Activated CD8-positive, alpha-beta T cell treated with anti-CD3 and anti-CD28 coated beads for 36 hours (primary cell): ENCODE data around the gene TRIM29. TPM values are rescaled to one million over a fixed set of nuclear protein-coding genes. Genes with fewer than 3 reads are reported as not detected.

Experiments
- ATAC-seq: fragments of 200-7000 bp; cut with Tn5 transposase; one replicate; pipeline ENCODE4 v1.10.0; 2021; ENCODE audit warnings: mild to moderate bottlenecking, moderate library complexity
- CTCF ChIA-PET: fragments of 350-600 bp; sonication (Branson Sonifier 250); formaldehyde crosslinking; loops from one replicate; lab custom pipeline; 2021; ENCODE audit warnings: antibody characterized with exemption; lab: Charles Lee
- POLR2A ChIA-PET: fragments of 350-600 bp; sonication (Branson Sonifier 250); formaldehyde crosslinking; loops from one replicate; lab custom pipeline; 2021; ENCODE audit warnings: antibody characterized with exemption; lab: Charles Lee
- DNase-seq: peaks from one replicate; pipeline ENCODE4 v3.0.0-alpha.2; 2020
- H3K27ac Mint-ChIP-seq: one replicate; pipeline ENCODE4 v1.8.0; 2021; ENCODE audit warnings: mild to moderate bottlenecking, mixed read lengths
- H3K27me3 Mint-ChIP-seq: one replicate; pipeline ENCODE4 v1.8.0; 2021; ENCODE audit warnings: mixed read lengths
- H3K36me3 Mint-ChIP-seq: one replicate; pipeline ENCODE4 v1.8.0; 2021; ENCODE audit warnings: low read depth, mixed read lengths
- H3K4me1 Mint-ChIP-seq: one replicate; pipeline ENCODE4 v1.8.0; 2021; ENCODE audit warnings: low read depth, mixed read lengths
- H3K4me3 Mint-ChIP-seq: one replicate; pipeline ENCODE4 v1.8.0; 2021; ENCODE audit warnings: mild to moderate bottlenecking, moderate library complexity, mixed read lengths
- H3K9me3 Mint-ChIP-seq: one replicate; pipeline ENCODE4 v1.8.0; 2021; ENCODE audit warnings: mixed read lengths
- CTCF ChIP-seq: fragments of 200-600 bp; IDR thresholded peaks from one replicate; pipeline ENCODE4 v1.8.0; 2022; ENCODE audit warnings: antibody characterized with exemption, mild to moderate bottlenecking
- intact Hi-C: fragments of 100-400 bp; cut with micrococcal nuclease; formaldehyde crosslinking; loops from one replicate; pipeline ENCODE4 v1.10.0; 2022
- total RNA-seq, 2 experiments: library from RNA; stranded (reverse); gene quantifications; one replicate each; pipeline ENCODE4 v1.2.3, GENCODE V29; 2021

TRIM29 gene
- total RNA-seq, 2 experiments from 2014 or later: not detected

GRCh38 chr11:120133216-120134105, 4.5 kb downstream of the TRIM29 start:
- CTCF ChIA-PET: no interaction called here
- H3K4me3 Mint-ChIP-seq: no peak overlapping the region
- no peaks in the 10 kb centered on the region for H3K9me3 Mint-ChIP-seq

GRCh38 chr11:120132645-120133185, 5.2 kb downstream of the TRIM29 start:
- no peak overlapping the region for H3K27ac Mint-ChIP-seq
- H3K36me3 Mint-ChIP-seq: no peaks in the 10 kb centered on the region
- intact Hi-C loops: no loop called here
- POLR2A ChIA-PET: no interaction called here
- no peaks in the 10 kb centered on the region for H3K9me3 Mint-ChIP-seq
- no peak overlapping the region for H3K4me3 Mint-ChIP-seq
- no peaks in the 10 kb centered on the region for H3K4me1 Mint-ChIP-seq
- ATAC-seq: no peak
- CTCF ChIA-PET: no interaction called here
- no peak for TF ChIP-seq CTCF
- no peak for DNase-seq
- peaks cover 1% of the 10 kb centered on the region for H3K27me3 Mint-ChIP-seq

More at GRCh38 chr11:120133216-120134105, 4.5 kb downstream of the TRIM29 start:
- no peak overlapping the region for H3K27ac Mint-ChIP-seq
- TF ChIP-seq CTCF: no peak
- no peaks in the 10 kb centered on the region for H3K27me3 Mint-ChIP-seq
- intact Hi-C loops: no loop called here
- no peak for ATAC-seq
- H3K4me1 Mint-ChIP-seq: no peaks in the 10 kb centered on the region
- no peak for DNase-seq
- POLR2A ChIA-PET: no interaction called here
- no peaks in the 10 kb centered on the region for H3K36me3 Mint-ChIP-seq

- Mint-ChIP-seq H3K4me3 (no peak overlapping the region), H3K36me3 (no peaks in the 10 kb centered on the region), H3K27ac (no peak overlapping the region), H3K27me3 (peaks cover 1% of the 10 kb centered on the region), H3K4me1 (no peaks in the 10 kb centered on the region), H3K9me3 (no peaks in the 10 kb centered on the region)
- ATAC-seq (no peak), DNase-seq (no peak)
- intact Hi-C loops: no loop called here
- ChIA-PET POLR2A (no interaction called here), CTCF (no interaction called here)
- no peak for TF ChIP-seq CTCF
These were observed 5.8 kb downstream of the TRIM29 start for GRCh38 chr11:120131941-120132644.

- Mint-ChIP-seq H3K36me3 (no peaks in the 10 kb centered on the region), H3K9me3 (no peaks in the 10 kb centered on the region), H3K4me1 (no peaks in the 10 kb centered on the region), H3K4me3 (no peak overlapping the region), H3K27me3 (peaks cover 1% of the 10 kb centered on the region), H3K27ac (no peak overlapping the region)
- ChIA-PET CTCF (no interaction called here), POLR2A (no interaction called here)
- intact Hi-C loops: no loop called here
- DNase-seq (no peak), ATAC-seq (no peak)
- no peak for TF ChIP-seq CTCF
These were observed 6.7 kb downstream of the TRIM29 start for GRCh38 chr11:120130991-120131760.
